Iris pigment epithelial cell (primary cell): ENCODE data around the gene CD93.

Experiments
- DNase-seq: peaks from one replicate; pipeline ENCODE4 v3.0.0-alpha.2; 2011; ENCODE audit warnings: low read depth

The CD93 gene

GRCh38 chr20:23083553-23084220 lies 2.4 kb downstream of the CD93 start:
- no peak for DNase-seq

DNA sequence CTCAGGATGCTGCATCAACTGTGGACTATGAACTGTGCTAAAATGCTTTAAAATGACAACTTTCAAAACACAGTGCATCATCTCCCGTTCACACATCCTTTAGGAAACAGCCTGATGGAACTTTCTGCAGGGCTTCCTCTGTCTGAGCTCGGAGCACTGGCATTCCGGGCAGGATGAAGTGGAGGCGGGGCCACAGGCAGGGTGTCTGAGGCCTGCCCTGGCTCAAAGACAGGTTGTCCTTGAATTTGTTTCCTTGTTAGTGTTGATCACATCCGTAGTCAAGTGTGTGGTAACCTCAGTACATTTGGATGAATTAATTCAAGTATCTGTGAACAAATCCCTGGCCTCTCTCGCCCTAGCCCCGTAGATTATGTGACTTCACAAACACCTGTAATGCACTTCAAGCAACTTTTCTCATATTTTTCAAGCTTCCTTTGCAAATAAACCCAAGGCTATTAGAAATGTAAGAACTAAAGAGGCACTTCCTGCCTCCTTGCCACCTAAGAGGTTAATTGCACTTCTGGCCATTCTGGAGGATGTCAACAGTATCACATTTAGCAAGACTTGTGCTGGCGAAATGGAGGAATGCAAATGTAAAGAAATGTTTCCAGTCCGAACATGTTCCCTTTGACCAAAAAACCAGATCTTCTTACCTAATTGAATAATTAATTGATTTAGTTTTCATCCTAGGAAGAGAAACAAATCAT lies 3.1 kb downstream of the CD93 start:
- no peak for DNase-seq

GRCh38 chr20:23081263-23081819 lies 4.8 kb downstream of the CD93 start:
- no peak for DNase-seq

GRCh38 chr20:23080521-23080920 lies 5.6 kb downstream of the CD93 start:
- no peak for DNase-seq

DNA sequence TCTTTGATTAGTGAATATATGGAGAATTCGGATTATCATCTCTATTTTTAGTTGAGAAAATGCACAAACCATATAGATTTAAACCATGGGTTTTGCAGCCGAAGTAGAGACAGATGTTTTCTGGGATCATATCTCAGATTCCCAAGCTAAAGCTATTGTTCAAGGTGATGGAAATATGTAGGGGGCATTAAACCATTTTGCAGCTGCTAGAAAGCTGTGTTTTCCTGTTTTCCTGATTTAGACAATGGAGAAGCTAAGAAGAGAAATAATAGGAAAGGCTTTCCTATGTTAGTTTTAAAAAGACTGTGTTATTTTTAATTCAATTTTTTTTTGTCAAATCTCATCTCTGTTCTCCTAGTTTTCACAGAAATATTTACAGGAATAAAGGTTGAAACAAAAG lies 6.2 kb downstream of the CD93 start:
- DNase-seq: no peak

DNA sequence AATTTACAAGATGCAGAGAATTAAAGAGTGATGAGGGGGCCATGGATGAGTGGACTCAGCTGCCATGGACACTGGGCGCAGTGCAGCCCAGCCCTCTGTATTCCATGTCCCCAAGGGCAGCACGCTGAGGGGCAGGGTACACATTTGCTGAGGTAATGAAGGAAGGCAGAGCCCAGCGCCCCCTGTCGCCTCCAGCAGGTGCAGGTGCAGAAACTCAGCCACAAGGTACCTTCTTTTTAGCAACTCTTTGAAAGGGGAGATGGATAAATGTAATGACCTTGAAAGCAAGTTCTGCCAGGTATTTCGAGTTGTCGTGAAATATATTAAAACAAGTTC lies 7.1 kb downstream of the CD93 start:
- no peak for DNase-seq

GRCh38 chr20:23078351-23079015 lies 7.6 kb downstream of the CD93 start:
- DNase-seq: peak; percentile 65

DNA sequence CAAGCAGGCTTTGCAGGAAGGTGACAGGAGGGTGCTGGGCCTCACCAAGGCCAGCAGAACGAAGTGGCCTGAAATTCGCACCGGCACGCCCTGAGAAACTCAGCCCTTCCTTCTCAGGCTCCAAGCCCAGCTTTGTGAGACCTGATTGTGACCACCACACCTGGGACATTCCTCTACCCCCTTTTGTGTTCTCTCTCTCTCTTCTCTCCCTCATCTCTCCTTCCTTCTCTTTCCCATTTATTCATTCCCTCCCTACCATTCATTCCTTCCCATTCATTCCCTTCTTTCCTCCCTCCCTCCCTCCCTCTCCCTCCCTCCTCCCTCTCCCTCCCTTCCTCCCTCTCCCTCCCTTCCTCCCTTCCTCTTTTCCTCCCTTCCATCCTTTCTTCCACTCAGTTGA lies 8.8 kb downstream of the CD93 start:
- no peak for DNase-seq

- no peak for DNase-seq
Measured at GRCh38 chr20:23074052-23074451, 12.1 kb downstream of the CD93 start.

DNA sequence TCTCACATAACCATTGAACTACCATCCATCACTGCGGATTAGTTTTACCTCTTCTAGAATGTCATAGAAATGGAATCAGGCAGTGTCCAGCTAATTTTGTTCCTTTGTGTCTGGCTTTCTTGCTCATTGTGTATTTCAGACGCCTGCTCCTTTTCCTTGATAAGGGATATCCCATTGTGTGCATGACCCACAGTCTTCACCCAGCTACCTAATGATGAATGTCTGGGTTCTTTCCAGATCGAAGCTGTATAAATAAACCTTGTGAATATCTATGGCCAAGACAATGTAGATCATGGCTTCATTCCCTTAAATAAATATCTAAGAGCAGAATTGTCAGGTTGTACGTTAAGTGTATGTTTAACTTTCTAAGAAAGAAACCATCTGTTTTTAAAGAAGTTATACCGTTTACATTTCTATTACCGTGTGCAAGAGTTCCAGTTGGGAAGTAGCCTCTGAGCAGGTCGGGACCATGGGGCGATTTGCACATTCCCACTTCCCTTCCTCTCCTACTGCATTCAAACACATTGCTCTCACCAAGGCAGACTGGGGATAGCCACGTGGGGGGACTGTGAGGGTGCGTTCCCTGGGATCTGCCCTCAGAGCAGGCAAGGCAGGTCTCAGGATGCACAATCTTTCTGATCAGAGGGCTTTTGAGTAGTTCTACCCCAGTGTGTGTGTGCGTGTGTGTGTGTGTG lies 13.1 kb downstream of the CD93 start:
- DNase-seq: no peak

DNA sequence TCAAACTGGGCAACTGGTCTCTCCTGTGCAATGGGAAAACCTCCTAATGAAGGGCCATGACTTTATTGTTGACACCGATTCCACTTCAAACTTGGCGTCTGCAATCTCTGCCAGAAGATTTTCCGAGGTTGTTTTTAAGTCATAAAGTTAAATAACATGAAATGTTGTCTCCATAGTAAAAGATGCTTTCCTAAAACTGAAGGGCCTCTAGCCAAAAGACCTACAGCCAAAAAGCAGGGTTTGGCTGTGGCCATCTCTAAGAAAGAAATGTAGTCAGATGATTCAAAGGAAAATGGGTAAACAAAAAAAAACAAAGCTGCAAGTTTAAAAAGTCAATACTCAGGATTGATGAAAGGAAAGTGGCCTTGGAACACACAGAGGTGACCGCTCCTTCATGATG lies 14.1 kb downstream of the CD93 start:
- no peak for DNase-seq

- DNase-seq: no peak
Measured at GRCh38 chr20:23071398-23071797, 14.7 kb downstream of the CD93 start.

DNA sequence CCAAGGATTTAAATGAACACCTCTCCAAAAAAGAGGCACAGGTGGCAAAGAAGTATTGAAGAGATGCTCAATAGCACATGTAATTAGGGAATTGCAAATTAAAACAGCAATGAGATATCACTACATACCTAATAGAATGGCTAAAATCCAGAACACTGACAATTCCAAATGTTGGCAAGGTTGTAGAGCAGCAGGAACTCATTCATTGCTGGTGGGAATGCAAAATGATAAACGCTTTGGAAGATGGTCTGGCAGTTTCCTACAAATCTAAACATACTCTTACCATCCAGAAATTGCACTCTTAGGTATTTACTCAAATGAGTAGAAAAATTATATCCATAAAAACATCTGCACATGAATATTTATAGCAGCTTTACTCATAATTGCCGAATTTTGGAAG lies 17.0 kb downstream of the CD93 start:
- DNase-seq: no peak

DNA sequence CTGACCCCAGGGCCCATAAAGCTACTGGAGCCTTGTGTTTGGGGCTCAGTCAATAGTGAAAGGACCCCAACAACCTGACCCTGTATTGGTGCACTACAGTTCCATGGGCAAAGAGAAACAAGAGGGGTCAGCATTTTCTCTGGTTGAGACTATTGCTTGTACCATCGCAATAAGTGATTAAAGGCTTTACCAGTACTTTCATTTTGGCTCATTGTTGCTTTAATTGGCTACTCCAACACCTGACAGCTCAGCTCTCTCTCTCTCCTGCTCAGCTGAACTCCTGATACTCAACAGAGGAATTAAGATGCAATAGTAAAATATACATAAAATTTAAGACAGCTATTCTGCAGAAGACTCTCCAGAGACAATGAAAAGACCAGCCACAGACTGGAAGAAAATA lies 17.8 kb downstream of the CD93 start:
- DNase-seq: no peak

GRCh38 chr20:23066772-23067171 lies 19.4 kb downstream of the CD93 start:
- DNase-seq: no peak

DNA sequence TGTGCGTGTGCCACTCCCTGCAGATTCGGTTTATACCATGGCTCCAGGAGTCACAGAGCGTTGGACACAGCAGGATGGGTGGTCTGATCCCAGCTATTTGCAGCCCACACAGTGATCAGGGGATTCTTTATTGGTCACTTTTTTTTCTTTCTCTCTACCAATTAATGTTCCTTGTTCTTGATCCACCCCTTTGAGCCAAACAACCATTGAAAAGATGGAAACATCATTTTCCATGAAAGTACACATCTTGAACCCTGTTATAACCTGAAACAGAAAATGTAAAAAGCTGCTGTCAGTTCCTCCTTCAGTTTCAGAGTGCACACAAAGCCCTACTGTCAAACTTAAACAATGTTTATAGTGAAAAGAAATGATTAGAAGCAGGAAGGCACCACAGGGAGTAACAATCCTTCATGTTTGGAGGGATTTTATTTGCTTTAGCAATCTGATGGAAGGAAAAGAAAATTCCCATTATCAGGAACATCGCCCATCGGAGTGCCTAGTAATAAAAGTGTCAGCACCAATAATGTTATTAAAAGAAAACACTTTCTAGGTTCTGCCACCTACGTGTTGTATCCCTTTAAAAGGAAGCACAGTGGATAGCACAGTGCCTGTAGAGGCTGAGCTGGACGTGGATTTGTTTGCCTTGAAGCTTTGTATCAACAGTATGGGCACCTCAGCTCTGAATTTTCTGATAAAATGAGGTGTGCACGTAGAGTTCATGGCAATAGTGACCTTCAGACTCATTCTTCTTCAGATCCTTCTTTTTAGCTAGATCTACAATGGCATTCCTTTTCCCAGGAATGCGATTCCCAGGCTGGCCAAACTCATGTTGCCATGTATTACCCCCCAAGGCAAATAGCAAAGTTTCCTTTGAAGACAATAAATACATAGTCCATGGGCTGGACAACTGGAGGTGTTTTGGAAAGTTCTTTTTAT lies 20.6 kb downstream of the CD93 start:
- no peak for DNase-seq

GRCh38 chr20:23063581-23063980 lies 22.5 kb downstream of the CD93 start:
- no peak for DNase-seq

DNA sequence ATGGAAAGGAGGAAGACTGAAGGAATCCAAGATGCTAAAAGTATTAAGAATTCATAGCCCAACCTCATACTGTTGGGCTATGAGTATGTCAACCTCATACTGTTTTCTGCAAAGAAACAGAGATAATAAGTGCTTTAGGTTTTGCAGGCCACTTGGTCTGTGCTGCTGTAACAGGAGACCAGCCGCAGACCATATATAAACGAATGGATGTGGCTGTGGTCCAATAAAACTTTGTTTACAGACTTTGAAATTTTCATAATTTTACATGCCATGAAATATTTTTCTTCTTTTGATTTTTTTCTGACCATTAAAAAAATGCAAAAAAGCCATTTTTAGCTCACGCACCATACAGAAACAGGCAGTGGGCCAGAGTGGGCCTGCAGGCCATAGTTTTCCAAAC lies 23.0 kb downstream of the CD93 start:
- no peak for DNase-seq

- no peak for DNase-seq
Measured at GRCh38 chr20:23062632-23063031, 23.5 kb downstream of the CD93 start.

GRCh38 chr20:23061734-23062561 lies 24.2 kb downstream of the CD93 start:
- peak; percentile 78 for DNase-seq

DNA sequence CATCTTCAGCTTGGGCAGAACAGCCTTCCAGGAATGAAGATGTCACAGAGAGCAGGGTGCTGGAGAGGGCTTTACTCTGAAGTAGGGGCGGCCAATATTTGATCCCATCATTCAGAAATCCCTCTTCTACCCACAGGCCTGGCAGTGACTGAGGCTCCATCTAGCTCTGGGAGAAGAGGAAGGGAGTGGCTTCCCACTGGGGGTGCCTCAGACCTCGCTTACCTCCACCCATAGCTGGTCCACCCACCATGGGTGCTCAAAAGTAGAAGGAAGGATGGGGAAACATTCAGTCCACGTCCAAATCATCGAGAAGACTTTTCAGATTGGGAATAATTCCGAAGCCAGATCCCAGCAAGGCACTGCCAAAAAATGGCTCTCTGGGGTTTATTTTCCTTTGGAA lies 24.9 kb downstream of the CD93 start:
- DNase-seq: no peak
